Measurements from ENCODE around the gene B4GALT6.

Gene B4GALT6

GRCh38 chr18:31576670-31577069, 107.7 kb downstream of the B4GALT6 start:
- Histone ChIP-seq H3K4me3 (IDR thresholded peaks at IDR 0.05; ENCODE audit: insufficient read depth, low read depth, low read length) (no peak overlapping the region), H3K4me1 (ENCODE audit: low read depth, poor library complexity, severe bottlenecking) (no peaks in the 10 kb centered on the region), H2AFZ (ENCODE audit: low read depth) (no peak overlapping the region), H3K27me3 (ENCODE audit: insufficient read depth, low read depth) (no peaks in the 10 kb centered on the region), H4K20me1 (ENCODE audit: insufficient read depth) (no peaks in the 10 kb centered on the region), H3K4me2 (no peak overlapping the region), H3K27ac (no peak overlapping the region), H3K79me2 (ENCODE audit: insufficient read depth, low read depth) (no peaks in the 10 kb centered on the region), H3K36me3 (ENCODE audit: insufficient read depth) (no peaks in the 10 kb centered on the region), H3K9ac (no peak overlapping the region)
- no peak for TF ChIP-seq CTCF (conservative IDR thresholded peaks at IDR 0.05; ENCODE audit: low read depth, low read length)

- H3K27ac ChIP-seq, result no peak overlapping the region
- H3K27me3 ChIP-seq (ENCODE audit: insufficient read depth, low read depth), result no peaks in the 10 kb centered on the region
- TF ChIP-seq CTCF (conservative IDR thresholded peaks at IDR 0.05; ENCODE audit: low read depth, low read length), result no peak
- no peaks in the 10 kb centered on the region for H3K4me1 ChIP-seq (ENCODE audit: low read depth, poor library complexity, severe bottlenecking)
- H3K79me2 ChIP-seq (ENCODE audit: insufficient read depth, low read depth), result no peaks in the 10 kb centered on the region
- H3K4me2 ChIP-seq, result no peak overlapping the region
- H2AFZ ChIP-seq (ENCODE audit: low read depth), result no peak overlapping the region
- no peak overlapping the region for H3K4me3 ChIP-seq (IDR thresholded peaks at IDR 0.05; ENCODE audit: insufficient read depth, low read depth, low read length)
- H3K9ac ChIP-seq, result no peak overlapping the region
- H3K36me3 ChIP-seq (ENCODE audit: insufficient read depth), result no peaks in the 10 kb centered on the region
- no peaks in the 10 kb centered on the region for H4K20me1 ChIP-seq (ENCODE audit: insufficient read depth)
Observed at GRCh38 chr18:31575515-31576257, 108.7 kb downstream of the B4GALT6 start.

GRCh38 chr18:31574359-31574758, 110.0 kb downstream of the B4GALT6 start:
- no peak for TF ChIP-seq CTCF (conservative IDR thresholded peaks at IDR 0.05; ENCODE audit: low read depth, low read length)
- no peaks in the 10 kb centered on the region for H4K20me1 ChIP-seq (ENCODE audit: insufficient read depth)
- H2AFZ ChIP-seq (ENCODE audit: low read depth), result no peak overlapping the region
- no peaks in the 10 kb centered on the region for H3K27me3 ChIP-seq (ENCODE audit: insufficient read depth, low read depth)
- H3K4me3 ChIP-seq (IDR thresholded peaks at IDR 0.05; ENCODE audit: insufficient read depth, low read depth, low read length), result no peak overlapping the region
- no peaks in the 10 kb centered on the region for H3K4me1 ChIP-seq (ENCODE audit: low read depth, poor library complexity, severe bottlenecking)
- no peaks in the 10 kb centered on the region for H3K79me2 ChIP-seq (ENCODE audit: insufficient read depth, low read depth)
- no peak overlapping the region for H3K4me2 ChIP-seq
- no peak overlapping the region for H3K27ac ChIP-seq
- no peaks in the 10 kb centered on the region for H3K36me3 ChIP-seq (ENCODE audit: insufficient read depth)
- no peak overlapping the region for H3K9ac ChIP-seq

All from KMS-11 (cell line).